ENCODE results near the gene ST3GAL2. TPM values are rescaled to one million over a fixed set of nuclear protein-coding genes. Genes with fewer than 3 reads are reported as not detected.

Gene ST3GAL2
- total RNA-seq, 1 experiment from 2014 or later: 45.9 TPM

- WGBS (ENCODE audit: extremely low coverage, insufficient read length, low lambda C conversion rate): no CpG with 5 or more reads among the region's 17 CpGs
- H3K4me1 Mint-ChIP-seq: peaks cover 4 to 8% of the 10 kb centered on the region in 2 experiments; a peak in 3 of 4 replicates
- Histone ChIP-seq H3K56ac (ENCODE audit: insufficient read length, low read depth, low read length) (no peak overlapping the region), H3K27me3 (ENCODE audit: insufficient read depth, low read length) (no peaks in the 10 kb centered on the region), H3K14ac (ENCODE audit: insufficient read depth, low read length) (no peak overlapping the region), H3K23me2 (ENCODE audit: insufficient read length, low read depth, low read length, poor library complexity, severe bottlenecking) (no peaks in the 10 kb centered on the region), H3K9ac (ENCODE audit: extremely low read depth, insufficient read length, low read length) (no peak overlapping the region), H3K18ac (ENCODE audit: insufficient read length, low read depth, low read length) (no peak overlapping the region), H3K79me2 (ENCODE audit: insufficient read depth, low read length) (no peaks in the 10 kb centered on the region), H4K91ac (ENCODE audit: insufficient read length, low read depth, low read length) (no peak overlapping the region), H2BK20ac (ENCODE audit: low read depth, low read length, poor library complexity, severe bottlenecking) (no peak overlapping the region), H3K4ac (ENCODE audit: low read depth, low read length) (no peak overlapping the region), H3K79me1 (ENCODE audit: insufficient read depth, low read depth, low read length, poor library complexity, severe bottlenecking) (no peaks in the 10 kb centered on the region), H2AFZ (ENCODE audit: low read length) (no peak overlapping the region), H3T11ph (ENCODE audit: low read length) (no peak overlapping the region), H2BK12ac (ENCODE audit: insufficient read length, low read depth, low read length) (no peak overlapping the region), H4K5ac (ENCODE audit: insufficient read length, low read depth, low read length) (no peak overlapping the region), H2BK120ac (ENCODE audit: low read depth, low read length, poor library complexity, severe bottlenecking) (no peak overlapping the region), H3K4me2 (ENCODE audit: insufficient read depth, insufficient read length, low read length) (no peak overlapping the region), H2BK15ac (ENCODE audit: low read depth, low read length) (no peak overlapping the region), H2AK5ac (ENCODE audit: insufficient read length, low read length) (no peak overlapping the region), H4K8ac (replicated peaks; ENCODE audit: insufficient read length, low read depth, low read length) (no peak overlapping the region), H3K9me3 (ENCODE audit: control insufficient read depth, low read depth, low read length) (no peaks in the 10 kb centered on the region), H3K27ac (ENCODE audit: insufficient read length, low read depth, low read length) (no peak overlapping the region), H2BK5ac (ENCODE audit: insufficient read length, low read length) (no peak overlapping the region), H3K4me1 (ENCODE audit: insufficient read depth, low read length) (no peaks in the 10 kb centered on the region; the same call in 1 of the 2 replicates), H3K23ac (ENCODE audit: insufficient read length, low read depth, low read length) (no peak overlapping the region), H4K20me1 (ENCODE audit: control insufficient read depth, insufficient read depth, insufficient read length) (peaks cover 3% of the 10 kb centered on the region)
- H3K9me3 Mint-ChIP-seq: no peaks in the 10 kb centered on the region
- peaks cover 2 to 30% (median 26%) of the 10 kb centered on the region in 3 experiments; a peak in 6 of 7 replicates for H3K36me3 Mint-ChIP-seq (ENCODE audit: insufficient read depth in 1 of 3, low read depth in 3 of 3)
- peak overlapping the region in 1 of 3 experiments; percentile 28; a peak in 2 of 7 replicates for H3K27ac Mint-ChIP-seq
- H3K4me3 Mint-ChIP-seq: no peak overlapping the region
- no peak for TF ChIP-seq CTCF (conservative IDR thresholded peaks at IDR 0.05)
- no peaks in the 10 kb centered on the region for H3K27me3 Mint-ChIP-seq (ENCODE audit: low read depth)
- DNase-seq: no peak
These were observed 41.5 kb upstream of the ST3GAL2 start for GRCh38 chr16:70480127-70481105.
